Sigmoid colon (tissue), 4 donors: Measurements from ENCODE around the gene QSOX1.

Source experiments
- CTCF ChIP-seq, 4 experiments: fragments of 450-650 bp in 3 of 4; fragments of 200-600 bp in 1 of 4; IDR thresholded peaks; one replicate each; pipeline ENCODE4 v1.5.1; 2016 to 2019; ENCODE audit warnings: antibody characterized with exemption in 4 of 4, mild to moderate bottlenecking in 3 of 4, moderate library complexity in 2 of 4
- EP300 ChIP-seq, 4 donors: sonication (generic); formaldehyde crosslinking; IDR thresholded peaks; one replicate each; pipeline ENCODE4 v1.6.1; 2017; ENCODE audit warnings: antibody characterized with exemption in 4 of 4
- POLR2A ChIP-seq, 2 donors: fragments of 450-650 bp; IDR thresholded peaks; one replicate each; pipeline ENCODE4 v1.6.1; 2016; ENCODE audit warnings: antibody characterized with exemption in 2 of 2, mild to moderate bottlenecking in 2 of 2, moderate library complexity in 2 of 2
- POLR2AphosphoS5 ChIP-seq, 4 donors: sonication (generic); formaldehyde crosslinking; IDR thresholded peaks; one replicate each; pipeline ENCODE4 v1.6.1; 2017; ENCODE audit warnings: antibody characterized with exemption in 4 of 4

- TF ChIP-seq CTCF (IDR thresholded peaks at IDR 0.05) = no peak
- no peak for TF ChIP-seq POLR2AphosphoS5 (IDR thresholded peaks at IDR 0.05)
- TF ChIP-seq EP300 (IDR thresholded peaks at IDR 0.05) = no peak
- TF ChIP-seq POLR2A (IDR thresholded peaks at IDR 0.05) = no peak
These were observed 2.9 kb downstream of the QSOX1 start for GRCh38 chr1:180157576-180158057.
